DOHH2 (cell line): Measurements from ENCODE around the gene UBTD2.
A peak's percentile ranks its signal among the peaks of the same experiment; 100 is the strongest.

Source experiments
- H3F3A ChIP-seq: fragments of 200-600 bp; sonication (generic), shearing (Covaris generic); 2 replicates; pipeline ENCODE4 v1.6.0; 2016; ENCODE audit warnings: antibody characterized with exemption, mild to moderate bottlenecking; ENCODE audit not compliant: control insufficient read depth, insufficient read depth
- H3K27ac ChIP-seq: fragments of 200-600 bp; sonication (generic); 2 replicates; pipeline ENCODE4 v1.5.1; 2014; ENCODE audit warnings: low read depth, mild to moderate bottlenecking, low read length, moderate library complexity
- H3K27me3 ChIP-seq: fragments of 200-600 bp; sonication (generic); 2 replicates; pipeline ENCODE4 v1.6.1; 2014; ENCODE audit warnings: mild to moderate bottlenecking, low read length, mixed read lengths; ENCODE audit not compliant: control insufficient read depth
- H3K36me3 ChIP-seq: fragments of 200-600 bp; sonication (generic); 2 replicates; pipeline ENCODE4 v1.6.1; 2014; ENCODE audit warnings: mild to moderate bottlenecking, low read length, moderate library complexity, mixed read lengths; ENCODE audit not compliant: control insufficient read depth
- H3K4me1 ChIP-seq: fragments of 200-600 bp; sonication (generic); 2 replicates; pipeline ENCODE4 v1.6.1; 2014; ENCODE audit warnings: mild to moderate bottlenecking, low read length, mixed read lengths; ENCODE audit not compliant: control insufficient read depth
- H3K4me2 ChIP-seq: fragments of 200-600 bp; sonication (generic); 2 replicates; pipeline ENCODE4 v1.6.0; 2014; ENCODE audit warnings: mild to moderate bottlenecking, low read length, moderate library complexity
- H3K4me3 ChIP-seq: fragments of 200-600 bp; sonication (generic); 2 replicates; pipeline ENCODE4 v1.5.1; 2014; ENCODE audit warnings: mild to moderate bottlenecking, low read length, mixed read lengths
- H3K79me2 ChIP-seq: fragments of 200-600 bp; sonication (generic); 2 replicates; pipeline ENCODE4 v1.6.1; 2014; ENCODE audit warnings: mild to moderate bottlenecking, low read length, mixed read lengths; ENCODE audit not compliant: control insufficient read depth
- H3K9me2 ChIP-seq: fragments of 200-600 bp; sonication (generic); replicated peaks from 2 replicates; pipeline ENCODE4 v1.6.1; 2014; ENCODE audit warnings: mild to moderate bottlenecking, low read length, mixed read lengths; ENCODE audit not compliant: control insufficient read depth
- H3K9me3 ChIP-seq: fragments of 200-600 bp; sonication (generic); 2 replicates; pipeline ENCODE4 v1.6.1; 2014; ENCODE audit warnings: antibody characterized with exemption, low read length, mixed read lengths; ENCODE audit not compliant: control insufficient read depth, insufficient read depth
- H4K20me1 ChIP-seq: fragments of 200-600 bp; sonication (generic); 2 replicates; pipeline ENCODE4 v1.6.0; 2014; ENCODE audit warnings: low read depth, mild to moderate bottlenecking, antibody characterized with exemption, low read length, moderate library complexity; ENCODE audit not compliant: control insufficient read depth, insufficient read depth
- CTCF ChIP-seq: fragments of 200-600 bp; sonication (generic); IDR thresholded peaks from one replicate; pipeline ENCODE4 v1.5.1; 2014; ENCODE audit warnings: antibody characterized with exemption, mild to moderate bottlenecking, low read depth, low read length; ENCODE audit not compliant: poor library complexity, severe bottlenecking
- EZH2phosphoT487 ChIP-seq: fragments of 200-600 bp; sonication (generic); IDR thresholded peaks from 2 replicates; pipeline ENCODE4 v1.6.1; 2017; ENCODE audit warnings: borderline replicate concordance, mild to moderate bottlenecking, antibody characterized with exemption, low read length, moderate library complexity, mixed read lengths

UBTD2 gene

DNA sequence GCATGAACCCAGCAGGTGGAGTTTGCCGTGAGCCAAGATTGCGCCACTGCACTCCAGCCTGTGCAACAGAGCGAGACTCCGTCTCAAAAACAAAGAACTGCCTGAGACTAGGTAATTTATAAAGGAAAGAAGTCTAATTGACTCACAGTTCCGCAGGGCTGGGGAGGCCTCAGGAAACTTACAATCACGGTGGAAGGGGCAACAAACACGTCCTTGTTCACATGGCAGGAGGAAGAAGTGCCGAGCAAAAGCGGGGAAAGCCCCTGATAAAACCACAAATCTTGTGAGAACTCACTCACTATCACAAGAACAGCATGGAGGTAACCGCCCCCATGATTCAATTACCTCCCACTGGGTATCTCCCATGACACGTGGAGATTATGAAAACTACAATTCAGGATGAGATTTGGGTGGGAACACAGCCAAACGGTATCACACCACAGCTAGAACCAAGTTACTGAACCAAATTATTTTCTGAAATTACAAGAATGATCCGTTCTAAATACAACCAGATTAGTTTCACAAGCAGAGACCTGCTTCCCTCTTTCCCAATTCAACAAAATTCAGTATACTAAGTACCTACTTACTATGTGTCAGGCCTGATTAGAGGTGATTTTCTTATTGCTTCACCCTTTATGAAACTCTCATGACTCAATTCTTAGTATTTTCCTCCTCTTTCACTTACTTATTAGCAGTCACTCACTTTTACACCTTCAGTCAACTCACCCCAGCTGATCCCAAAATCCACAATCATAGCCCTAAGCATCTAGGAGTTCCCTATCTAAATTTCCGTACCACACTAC, 8.4 kb downstream of the UBTD2 start:
- Histone ChIP-seq H3K9me2 (no peaks in the 10 kb centered on the region), H3K79me2 (peaks cover 99% of the 10 kb centered on the region), H3K27me3 (no peaks in the 10 kb centered on the region), H3K4me2 (peak overlapping the region; percentile 59), H3K36me3 (peaks cover 22% of the 10 kb centered on the region), H3K27ac (peak overlapping the region; percentile 54), H3K9me3 (no peaks in the 10 kb centered on the region), H3F3A (peaks cover 2% of the 10 kb centered on the region; the same call in 1 of the 2 replicates), H3K4me3 (peak overlapping the region; percentile 43), H3K4me1 (peaks cover 73% of the 10 kb centered on the region), H4K20me1 (no peaks in the 10 kb centered on the region)
- TF ChIP-seq EZH2phosphoT487 (no peak), CTCF (no peak)

- no peaks in the 10 kb centered on the region for H3K9me3 ChIP-seq
- 0 out of 2 replicates have a peak overlapping the region, but pooled peaks have one; percentile 4 for H3K27ac ChIP-seq
- H3K9me2 ChIP-seq: no peaks in the 10 kb centered on the region
- no peaks in the 10 kb centered on the region for H3F3A ChIP-seq
- no peaks in the 10 kb centered on the region for H3K27me3 ChIP-seq
- peaks cover 50% of the 10 kb centered on the region for H3K4me1 ChIP-seq
- peaks cover 95% of the 10 kb centered on the region for H3K79me2 ChIP-seq
- H4K20me1 ChIP-seq: no peaks in the 10 kb centered on the region
- no peak overlapping the region for H3K4me3 ChIP-seq
- H3K36me3 ChIP-seq: peaks cover 4% of the 10 kb centered on the region; the same call in 1 of the 2 replicates
- TF ChIP-seq CTCF: no peak
- TF ChIP-seq EZH2phosphoT487: no peak
- 0 out of 2 replicates have a peak overlapping the region, but pooled peaks have one; percentile 22 for H3K4me2 ChIP-seq
These were observed 15.6 kb downstream of the UBTD2 start for GRCh38 chr5:172267943-172268342.

DNA sequence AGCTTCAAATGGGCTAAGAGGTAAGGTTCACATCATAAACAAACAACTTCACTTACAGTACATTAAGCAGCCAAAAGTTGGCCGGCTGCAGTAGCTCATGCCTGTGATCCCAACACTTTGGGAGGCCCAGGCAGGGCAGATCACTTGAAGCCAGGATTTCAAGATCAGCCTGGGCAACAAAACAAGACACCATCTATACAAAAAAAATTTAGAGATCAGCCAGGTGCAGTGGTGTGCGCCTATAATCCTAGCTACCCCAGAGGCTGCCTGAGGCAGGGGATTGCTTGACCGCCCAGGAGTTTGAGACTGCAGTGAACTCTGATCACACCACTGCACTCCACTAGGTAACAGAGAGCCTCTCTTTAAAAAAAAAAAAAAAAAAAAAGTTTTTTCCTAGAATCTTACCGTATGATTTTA, 16.9 kb downstream of the UBTD2 start:
- H3K9me2 ChIP-seq: no peaks in the 10 kb centered on the region
- TF ChIP-seq CTCF: no peak
- no peak for TF ChIP-seq EZH2phosphoT487
- no peak overlapping the region for H3K27ac ChIP-seq
- no peak overlapping the region for H3K4me3 ChIP-seq
- H4K20me1 ChIP-seq: no peaks in the 10 kb centered on the region
- H3K27me3 ChIP-seq: no peaks in the 10 kb centered on the region
- no peak overlapping the region for H3K4me2 ChIP-seq
- peaks cover 94% of the 10 kb centered on the region for H3K79me2 ChIP-seq
- H3K36me3 ChIP-seq: peaks cover 6% of the 10 kb centered on the region; the same call in 1 of the 2 replicates
- H3K4me1 ChIP-seq: peaks cover 38% of the 10 kb centered on the region
- H3F3A ChIP-seq: no peaks in the 10 kb centered on the region
- no peaks in the 10 kb centered on the region for H3K9me3 ChIP-seq
